Endodermal cell (in vitro differentiated cells): ENCODE data around the gene SUN1. TPM values are rescaled to one million over a fixed set of nuclear protein-coding genes. Genes with fewer than 3 reads are reported as not detected.

ENCODE experiments used
- DNase-seq: peaks from one replicate; pipeline ENCODE4 v3.0.0-alpha.2; 2017
- H3K27ac ChIP-seq: 2 replicates; pipeline ENCODE4 v1.5.1; 2013; ENCODE audit warnings: mild to moderate bottlenecking, low read depth, low read length, moderate library complexity
- H3K27me3 ChIP-seq: 2 replicates; pipeline ENCODE4 v1.6.1; 2013; ENCODE audit warnings: mild to moderate bottlenecking, low read length, moderate library complexity; ENCODE audit not compliant: insufficient read depth, control insufficient read depth, poor library complexity, severe bottlenecking
- H3K36me3 ChIP-seq: 2 replicates; pipeline ENCODE4 v1.7.0; 2013; ENCODE audit warnings: mild to moderate bottlenecking, low read length, moderate library complexity; ENCODE audit not compliant: control insufficient read depth, insufficient read depth
- H3K4me1 ChIP-seq: one replicate; pipeline ENCODE4 v1.7.0; 2013; ENCODE audit warnings: low read length; ENCODE audit not compliant: control insufficient read depth, insufficient read depth
- H3K4me3 ChIP-seq: 2 replicates; pipeline ENCODE4 v1.5.1; 2013; ENCODE audit warnings: mild to moderate bottlenecking, low read length, moderate library complexity
- H3K9ac ChIP-seq: 2 replicates; pipeline ENCODE4 v1.6.1; 2013; ENCODE audit warnings: mild to moderate bottlenecking, low read length, moderate library complexity; ENCODE audit not compliant: poor library complexity, severe bottlenecking; ENCODE audit errors: extremely low read depth
- H3K9me3 ChIP-seq: 2 replicates; pipeline ENCODE4 v1.6.1; 2013; ENCODE audit warnings: mild to moderate bottlenecking, low read length, moderate library complexity; ENCODE audit not compliant: control insufficient read depth
- H3K27ac Mint-ChIP-seq: 2 replicates; pipeline ENCODE4 v1.8.0; 2020; ENCODE audit warnings: mixed read lengths
- H3K27me3 Mint-ChIP-seq: 2 replicates; pipeline ENCODE4 v1.8.0; 2021; ENCODE audit warnings: mild to moderate bottlenecking, mixed read lengths; ENCODE audit not compliant: insufficient read depth
- H3K36me3 Mint-ChIP-seq: 2 replicates; pipeline ENCODE4 v1.8.0; 2020; ENCODE audit warnings: low read depth, mixed read lengths
- H3K4me1 Mint-ChIP-seq: 2 replicates; pipeline ENCODE4 v1.8.0; 2020; ENCODE audit warnings: mixed read lengths
- H3K4me3 Mint-ChIP-seq: 2 replicates; pipeline ENCODE4 v1.8.0; 2020; ENCODE audit warnings: mild to moderate bottlenecking, moderate library complexity, mixed read lengths
- H3K9me3 Mint-ChIP-seq: 2 replicates; pipeline ENCODE4 v1.8.0; 2020; ENCODE audit warnings: mild to moderate bottlenecking, mixed read lengths
- CTCF ChIP-seq: fragments of 200-600 bp; sonication (generic); conservative IDR thresholded peaks from 2 replicates; pipeline ENCODE4 v1.5.0; 2021; ENCODE audit warnings: antibody characterized with exemption, mild to moderate bottlenecking
- WGBS, 2 experiments: methylation state at CpG; one replicate each; pipeline versions ENCODE4 v1.1.5 to v1.1.7; 2013; ENCODE audit warnings: missing lambda C conversion rate in 2 of 2, mixed read lengths in 1 of 2; ENCODE audit not compliant: insufficient coverage in 1 of 2, insufficient read length in 1 of 2; 5-methylcytosine and 5-hydroxymethylcytosine counted together
- total RNA-seq, 2 donors: library from RNA; stranded (reverse); fragmentation: NEBNext Ultra II Directional in 1 of 2; extraction: Animal tissue kit (Norgen Biotek cat#: 25700) in 1 of 2; gene quantifications; 2 replicates in 1 of 2; 3 replicates in 1 of 2; pipeline ENCODE4 v1.2.1, GENCODE V29; 2021

The SUN1 gene
- total RNA-seq, 2 donors from 2014 or later, result 133 to 136 TPM

DNA sequence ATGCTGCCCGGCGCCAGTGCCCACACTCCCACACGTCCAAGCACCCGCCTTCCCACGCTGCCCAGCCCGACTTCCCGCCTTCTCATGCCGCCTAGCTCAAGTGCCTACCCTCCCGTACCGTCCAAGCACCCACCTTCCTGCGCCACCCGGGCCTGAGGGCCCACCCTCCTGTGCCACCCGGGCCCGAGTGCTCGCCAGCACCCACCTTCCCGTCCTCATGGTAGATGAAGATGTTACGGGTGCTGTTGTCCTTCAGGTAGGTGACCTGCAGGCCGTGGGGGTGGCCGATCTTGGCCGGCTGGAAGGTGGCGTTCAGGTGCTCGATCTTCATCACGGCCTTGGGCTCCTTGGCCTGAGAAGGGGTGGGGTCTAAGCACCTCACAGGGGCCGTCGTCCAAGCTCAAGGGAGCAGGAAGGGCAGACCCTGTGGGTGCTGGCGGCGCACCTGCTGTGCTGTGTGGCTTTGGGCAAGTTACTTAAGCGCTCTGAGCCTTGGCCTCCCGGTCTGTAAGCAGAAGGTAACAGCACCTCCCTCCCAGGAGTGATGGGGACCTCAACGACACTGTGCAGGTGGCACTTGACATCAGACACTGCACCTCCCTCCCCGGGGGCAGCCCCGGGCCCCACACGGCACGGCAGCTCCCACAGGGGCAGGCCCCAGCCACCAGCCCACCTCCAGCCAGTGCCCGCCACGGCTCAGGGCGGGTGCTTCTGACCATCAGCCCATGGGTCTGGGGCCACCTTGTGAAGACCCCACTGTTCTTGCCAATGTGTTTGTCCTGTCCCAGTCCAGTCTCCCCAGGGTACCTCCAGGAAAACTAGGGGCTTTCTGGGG lies 71.9 kb downstream of the SUN1 start:
- Histone ChIP-seq H3K4me3 (no peak overlapping the region), H3K9ac (no peak overlapping the region), H3K4me1 (no peaks in the 10 kb centered on the region), H3K27me3 (peaks cover 31% of the 10 kb centered on the region), H3K36me3 (no peaks in the 10 kb centered on the region), H3K9me3 (no peaks in the 10 kb centered on the region), H3K27ac (no peak overlapping the region)
- 90 to 91% methylated on average over 16 to 37 of the region's 37 CpGs for WGBS, 2 experiments
- no peak for TF ChIP-seq CTCF
- no peak for DNase-seq
- Mint-ChIP-seq H3K4me3 (no peak overlapping the region), H3K36me3 (no peaks in the 10 kb centered on the region), H3K4me1 (no peaks in the 10 kb centered on the region), H3K9me3 (no peaks in the 10 kb centered on the region), H3K27me3 (peaks cover 29% of the 10 kb centered on the region), H3K27ac (no peak overlapping the region)

- Histone ChIP-seq H3K4me3 (no peak overlapping the region), H3K4me1 (no peaks in the 10 kb centered on the region), H3K27me3 (peaks cover 37% of the 10 kb centered on the region), H3K9ac (no peak overlapping the region), H3K36me3 (no peaks in the 10 kb centered on the region), H3K27ac (no peak overlapping the region), H3K9me3 (no peaks in the 10 kb centered on the region)
- no peaks in the 10 kb centered on the region for H3K9me3 Mint-ChIP-seq
- H3K27ac Mint-ChIP-seq, result no peak overlapping the region
- peaks cover 32% of the 10 kb centered on the region for H3K27me3 Mint-ChIP-seq
- TF ChIP-seq CTCF, result no peak
- WGBS, 2 experiments, result 72 to 84% methylated on average over 18 to 20 of the region's 20 CpGs
- no peaks in the 10 kb centered on the region for H3K36me3 Mint-ChIP-seq
- DNase-seq, result no peak
- H3K4me1 Mint-ChIP-seq, result no peaks in the 10 kb centered on the region
- no peak overlapping the region for H3K4me3 Mint-ChIP-seq
Measured at GRCh38 chr7:904847-905246, 72.6 kb downstream of the SUN1 start.

DNA sequence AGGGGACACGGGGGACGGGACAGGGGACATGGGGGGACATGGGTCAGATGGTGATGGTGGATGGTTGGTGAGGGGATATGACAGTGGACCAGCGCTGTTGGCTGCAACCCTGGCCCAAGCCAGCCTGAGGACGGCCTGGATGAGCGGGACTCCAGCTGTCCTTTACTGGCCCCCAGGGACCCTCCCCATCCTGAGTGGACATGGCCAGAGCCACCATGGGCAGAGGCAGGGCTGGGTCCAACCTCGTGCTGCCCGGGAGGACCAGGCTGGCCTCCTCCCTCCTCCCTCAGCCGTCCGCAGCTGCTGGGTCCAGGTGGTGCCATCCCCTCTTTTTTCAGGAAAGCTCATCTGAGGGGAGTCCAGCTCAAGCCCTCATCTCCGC lies 74.5 kb downstream of the SUN1 start:
- peaks cover 39% of the 10 kb centered on the region for H3K27me3 ChIP-seq
- H3K36me3 Mint-ChIP-seq, result no peaks in the 10 kb centered on the region
- H3K27ac ChIP-seq, result no peak overlapping the region
- no peaks in the 10 kb centered on the region for H3K9me3 Mint-ChIP-seq
- no peak overlapping the region for H3K9ac ChIP-seq
- TF ChIP-seq CTCF, result no peak
- no peaks in the 10 kb centered on the region for H3K9me3 ChIP-seq
- H3K4me3 Mint-ChIP-seq, result no peak overlapping the region
- peaks cover 38% of the 10 kb centered on the region for H3K27me3 Mint-ChIP-seq
- 67 to 85% methylated on average over 5 to 8 of the region's 10 CpGs for WGBS, 2 experiments
- no peak for DNase-seq
- no peaks in the 10 kb centered on the region for H3K4me1 ChIP-seq
- H3K4me1 Mint-ChIP-seq, result no peaks in the 10 kb centered on the region
- H3K27ac Mint-ChIP-seq, result no peak overlapping the region
- H3K4me3 ChIP-seq, result no peak overlapping the region
- H3K36me3 ChIP-seq, result no peaks in the 10 kb centered on the region
